WI38 (cell line): ENCODE results near the gene AGPAT4.

Source experiments
- H3K4me3 ChIP-seq: 2 replicates; pipeline ENCODE4 v1.5.1; 2011; ENCODE audit warnings: low read depth, mild to moderate bottlenecking, control low read depth, low read length
- CTCF ChIP-seq: IDR thresholded peaks from 2 replicates; pipeline ENCODE4 v1.5.1; 2012; ENCODE audit warnings: low read depth, mild to moderate bottlenecking, control low read depth, low read length

AGPAT4 gene

DNA sequence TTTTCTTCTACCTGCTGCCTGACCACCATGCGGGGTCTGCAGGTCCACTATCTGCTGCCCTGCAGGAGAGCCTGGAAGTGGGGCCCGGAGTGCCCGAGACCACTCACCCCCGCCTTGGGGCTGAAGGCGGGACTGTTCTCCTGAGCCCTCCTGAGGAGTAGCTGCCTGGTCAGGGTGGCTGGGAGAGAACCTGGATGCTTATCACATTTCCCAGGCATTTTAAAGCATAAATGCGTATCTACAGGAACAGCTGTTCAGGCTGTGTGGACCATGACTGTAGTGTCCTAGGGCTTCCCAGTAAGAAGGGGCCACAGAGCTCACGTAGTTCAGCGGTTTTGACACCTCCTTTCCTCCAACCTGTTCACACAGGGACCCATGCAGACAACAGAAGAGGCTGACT is 123.3 kb downstream of the AGPAT4 start:
- TF ChIP-seq CTCF: no peak
- no peak overlapping the region for H3K4me3 ChIP-seq

- H3K4me3 ChIP-seq: no peak overlapping the region
- no peak for TF ChIP-seq CTCF
Measured at GRCh38 chr6:161150136-161150535, 123.7 kb downstream of the AGPAT4 start.

GRCh38 chr6:161143663-161144430 is 130.0 kb downstream of the AGPAT4 start:
- H3K4me3 ChIP-seq: no peak overlapping the region
- no peak for TF ChIP-seq CTCF

DNA sequence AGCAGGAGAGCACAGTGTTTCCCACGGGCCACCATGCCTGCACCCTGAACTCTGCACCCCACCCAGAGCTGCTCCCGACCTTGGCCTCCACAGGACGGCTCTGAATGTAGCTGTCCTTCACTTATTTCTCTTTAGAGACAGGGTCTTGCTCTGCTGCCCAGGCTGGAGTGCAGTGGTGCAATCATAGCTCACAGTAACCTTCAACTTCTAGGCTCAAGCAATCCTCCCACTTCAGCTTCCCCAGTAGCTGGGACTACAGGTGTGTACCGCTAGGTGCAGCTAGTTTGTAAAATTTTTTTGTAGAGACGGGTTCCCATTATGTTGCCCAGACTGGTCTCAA is 130.9 kb downstream of the AGPAT4 start:
- H3K4me3 ChIP-seq: no peak overlapping the region
- no peak for TF ChIP-seq CTCF

GRCh38 chr6:161141173-161141572 is 132.7 kb downstream of the AGPAT4 start:
- no peak for TF ChIP-seq CTCF
- no peak overlapping the region for H3K4me3 ChIP-seq

GRCh38 chr6:161140554-161140875 is 133.3 kb downstream of the AGPAT4 start:
- no peak overlapping the region for H3K4me3 ChIP-seq

More at GRCh38 chr6:161140554-161140875, 133.3 kb downstream of the AGPAT4 start:
- no peak for TF ChIP-seq CTCF
